HG03175 (cell line): ENCODE data around the gene OSBPL2.

Experiments used
- ATAC-seq: cut with Tn5 transposase; IDR thresholded peaks from one replicate; pipeline ENCODE4 v1.9.1; 2021; ENCODE audit warnings: mild to moderate bottlenecking, moderate library complexity; ENCODE audit not compliant: unreplicated experiment

The OSBPL2 gene

DNA sequence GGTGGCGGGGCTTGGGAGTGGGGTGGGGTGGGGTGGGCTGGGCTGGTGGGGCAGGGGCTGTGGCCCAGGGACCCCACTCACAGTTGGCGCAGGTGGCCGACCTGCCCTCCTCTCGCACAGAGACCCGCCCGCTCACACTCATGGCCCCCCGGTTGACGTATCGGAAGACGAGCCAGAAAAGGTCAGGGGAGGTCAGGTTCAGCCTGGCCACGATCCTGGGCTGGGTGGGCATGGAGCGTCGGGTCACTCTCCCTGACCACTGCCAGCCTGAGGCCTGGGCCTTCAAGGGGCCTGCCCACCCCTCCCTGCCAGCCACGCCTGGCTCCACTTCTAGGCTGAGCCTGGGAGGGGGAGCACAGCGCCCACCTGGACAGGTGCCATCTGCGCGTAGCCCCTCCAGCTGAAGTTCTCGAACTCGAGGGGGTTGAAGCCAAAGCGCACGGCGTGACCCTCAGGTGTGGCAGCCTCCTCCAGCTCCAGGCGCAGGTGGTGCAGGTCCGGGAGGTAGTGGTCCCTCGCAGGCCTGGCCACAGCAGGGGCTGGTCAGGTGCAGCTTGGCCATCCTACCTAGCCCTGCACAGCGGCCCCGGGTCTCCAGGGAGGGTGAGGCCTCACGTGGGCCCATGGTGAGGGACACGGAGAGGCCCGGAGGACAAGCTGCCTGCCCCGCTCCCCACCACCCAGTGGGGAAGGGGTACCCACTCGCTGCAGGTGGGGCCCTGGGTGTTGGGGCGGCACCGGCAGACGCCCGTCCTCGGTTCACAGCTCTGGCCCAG lies 95.7 kb downstream of the OSBPL2 start:
- no peak for ATAC-seq

- ATAC-seq: no peak
These were observed 96.6 kb downstream of the OSBPL2 start for GRCh38 chr20:62334881-62335280.

DNA sequence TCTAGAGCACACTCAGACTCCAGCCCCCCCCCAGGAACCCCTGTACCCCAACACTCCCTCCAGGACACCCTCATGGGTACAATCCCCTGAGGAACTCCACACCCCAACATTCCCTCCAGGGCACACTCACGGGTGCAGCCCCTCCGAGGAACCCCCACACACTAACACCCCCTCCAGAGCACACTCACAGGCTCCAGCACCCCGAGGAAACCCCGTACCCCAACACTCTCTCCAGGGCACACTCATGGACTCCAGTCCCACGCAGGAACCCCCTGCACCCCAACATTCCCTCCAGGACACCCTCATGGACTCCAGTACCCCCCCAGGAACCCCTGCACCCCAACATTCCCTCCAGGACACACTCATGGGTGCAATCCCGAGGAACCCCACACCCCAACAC lies 97.2 kb downstream of the OSBPL2 start:
- no peak for ATAC-seq

GRCh38 chr20:62336329-62336728 lies 98.0 kb downstream of the OSBPL2 start:
- ATAC-seq: no peak

GRCh38 chr20:62336775-62337557 lies 98.6 kb downstream of the OSBPL2 start:
- ATAC-seq: no peak

DNA sequence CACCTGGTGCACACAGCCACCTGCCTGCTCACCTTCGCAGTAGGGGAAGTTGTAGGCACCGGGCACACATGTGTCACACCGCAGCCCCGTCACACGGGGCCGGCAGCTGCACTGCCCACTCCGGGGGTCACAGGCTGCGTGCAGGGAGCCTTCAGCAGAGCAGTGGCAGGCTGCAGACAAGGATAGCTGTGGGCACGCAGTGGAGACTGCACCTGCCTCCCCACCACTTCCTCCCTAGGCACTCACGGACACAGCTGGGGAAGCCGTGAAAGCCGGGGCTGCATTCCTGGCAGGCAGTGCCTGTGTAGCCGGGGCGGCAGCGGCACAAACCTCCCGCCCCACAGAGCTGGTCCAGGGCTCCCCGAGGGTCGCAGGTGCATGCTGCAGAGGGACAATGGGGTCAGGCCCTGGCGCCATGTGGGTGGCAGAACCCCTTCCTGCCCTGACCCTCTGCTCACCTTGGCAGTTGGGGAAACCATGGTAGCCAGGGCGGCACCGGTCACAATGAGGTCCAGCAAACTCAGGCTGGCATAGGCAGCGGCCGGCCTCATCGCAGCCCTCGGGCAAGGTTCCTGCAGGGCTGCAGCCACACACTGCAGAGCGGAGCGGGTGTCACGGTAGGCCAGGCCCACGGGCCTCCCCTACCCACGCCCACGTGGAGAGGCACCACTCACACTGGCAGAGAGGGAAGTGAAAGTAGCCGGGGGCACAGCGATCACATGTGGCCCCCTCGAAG lies 99.4 kb downstream of the OSBPL2 start:
- ATAC-seq: peak; percentile 46

DNA sequence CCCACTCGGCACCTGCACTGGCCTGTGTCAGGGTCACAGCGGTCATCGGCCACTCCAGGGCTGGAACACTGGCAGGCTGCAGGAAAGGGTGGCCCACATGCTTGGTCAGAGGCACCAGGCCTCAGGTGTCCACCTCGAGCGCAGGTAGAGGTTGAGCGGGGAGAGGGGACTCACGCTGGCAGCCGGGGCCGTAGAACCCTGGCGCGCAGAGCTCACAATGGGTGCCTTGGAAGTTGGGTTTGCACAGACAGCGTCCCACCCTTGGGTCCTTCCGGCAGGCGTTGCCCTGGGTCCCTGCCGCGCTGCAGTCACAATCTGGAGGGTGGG lies 99.9 kb downstream of the OSBPL2 start:
- no peak for ATAC-seq

GRCh38 chr20:62339647-62340062 lies 101.3 kb downstream of the OSBPL2 start:
- peak; percentile 68 for ATAC-seq

- ATAC-seq: no peak
These were observed 104.6 kb downstream of the OSBPL2 start for GRCh38 chr20:62342910-62343309.

DNA sequence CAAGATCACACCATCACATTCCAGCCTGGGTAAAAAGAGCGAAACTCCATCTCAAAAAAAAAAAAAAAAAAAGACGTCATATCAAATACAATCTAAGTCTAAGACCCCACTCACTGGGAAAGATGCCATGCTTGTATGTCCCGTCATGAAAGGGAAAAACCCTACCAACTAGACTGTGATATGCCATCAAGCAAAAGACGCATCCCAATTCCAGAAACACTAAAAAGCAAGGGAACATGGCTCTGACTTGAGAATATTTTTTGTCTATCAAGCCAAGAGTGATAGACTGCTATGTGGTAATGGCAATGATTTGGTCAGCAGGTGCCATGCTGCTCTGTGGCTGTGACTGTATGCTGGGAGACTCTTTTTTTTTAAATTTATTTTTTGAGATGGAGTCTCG lies 105.8 kb downstream of the OSBPL2 start:
- no peak for ATAC-seq

GRCh38 chr20:62344782-62345181 lies 106.5 kb downstream of the OSBPL2 start:
- no peak for ATAC-seq
